CD4-positive, alpha-beta T cell (primary cell): ENCODE data around the gene TPRG1L. TPM values are rescaled to one million over a fixed set of nuclear protein-coding genes. Genes with fewer than 3 reads are reported as not detected.

ENCODE experiments used
- ATAC-seq: fragments of 200-7000 bp; cut with Tn5 transposase; one replicate; pipeline ENCODE4 v1.10.0; 2022; ENCODE audit warnings: mild to moderate bottlenecking; ENCODE audit not compliant: poor library complexity
- CTCF ChIA-PET: fragments of 350-600 bp; sonication (Branson Sonifier 250); formaldehyde crosslinking; loops from one replicate; lab custom pipeline; 2021; ENCODE audit warnings: antibody characterized with exemption, inconsistent platforms; lab: Charles Lee
- POLR2A ChIA-PET: fragments of 350-600 bp; sonication (Branson Sonifier 250); formaldehyde crosslinking; loops from one replicate; lab custom pipeline; 2021; ENCODE audit warnings: antibody characterized with exemption, inconsistent platforms; lab: Charles Lee
- DNase-seq, 14 experiments: peaks; one replicate each; pipeline ENCODE4 v3.0.0-alpha.2; 2013 to 2020; ENCODE audit warnings: mixed read lengths in 2 of 14
- H3K27ac ChIP-seq, 2 donors: one replicate each; pipeline versions ENCODE4 v1.5.1 to v1.7.0; 2013; ENCODE audit warnings: low read length in 2 of 2, low read depth in 1 of 2, mild to moderate bottlenecking in 1 of 2
- H3K27me3 ChIP-seq, 2 experiments: 1 replicate in 1 of 2; 2 replicates in 1 of 2; pipeline versions ENCODE4 v1.6.1 to v1.7.0; 2013; ENCODE audit warnings: low read length in 2 of 2, control low read depth in 1 of 2, mild to moderate bottlenecking in 1 of 2, moderate library complexity in 1 of 2; ENCODE audit not compliant: insufficient read depth in 2 of 2, control insufficient read depth in 1 of 2
- H3K36me3 ChIP-seq: one replicate; pipeline ENCODE4 v1.6.1; 2013; ENCODE audit warnings: low read length, control low read depth; ENCODE audit not compliant: insufficient read depth
- H3K4me1 ChIP-seq: one replicate; pipeline ENCODE4 v1.6.1; 2013; ENCODE audit warnings: low read length, control low read depth; ENCODE audit not compliant: insufficient read depth
- H3K4me3 ChIP-seq: one replicate; pipeline ENCODE4 v1.5.1; 2013; ENCODE audit warnings: mild to moderate bottlenecking, low read length, moderate library complexity
- H3K9me3 ChIP-seq, 2 experiments: 1 replicate in 1 of 2; 2 replicates in 1 of 2; pipeline versions ENCODE4 v1.6.1 to v1.7.0; 2013; ENCODE audit warnings: low read length in 2 of 2, mild to moderate bottlenecking in 2 of 2, control low read depth in 1 of 2, moderate library complexity in 1 of 2; ENCODE audit not compliant: control insufficient read depth in 1 of 2, insufficient read depth in 1 of 2
- H3K27ac Mint-ChIP-seq: one replicate; pipeline ENCODE4 v1.8.0; 2020; ENCODE audit warnings: mixed read lengths
- H3K27me3 Mint-ChIP-seq: one replicate; pipeline ENCODE4 v1.8.0; 2021; ENCODE audit warnings: mixed read lengths
- H3K36me3 Mint-ChIP-seq: one replicate; pipeline ENCODE4 v1.8.0; 2021; ENCODE audit warnings: low read depth, mixed read lengths
- H3K4me1 Mint-ChIP-seq: one replicate; pipeline ENCODE4 v1.8.0; 2021; ENCODE audit warnings: low read depth, mixed read lengths
- H3K4me3 Mint-ChIP-seq: one replicate; pipeline ENCODE4 v1.8.0; 2020; ENCODE audit warnings: mild to moderate bottlenecking, mixed read lengths
- H3K9me3 Mint-ChIP-seq: one replicate; pipeline ENCODE4 v1.8.0; 2020; ENCODE audit warnings: mixed read lengths
- CTCF ChIP-seq: fragments of 200-600 bp; IDR thresholded peaks from one replicate; pipeline ENCODE4 v1.8.0; 2022; ENCODE audit warnings: antibody characterized with exemption, mild to moderate bottlenecking
- intact Hi-C, 2 experiments: fragments of 100-400 bp; cut with DNase I in 1 of 2; cut with micrococcal nuclease in 1 of 2; formaldehyde crosslinking; loops; one replicate each; pipeline versions ENCODE4 v1.15.1 to v1.9.0; 2023 to 2025; cut with DNase I, micrococcal nuclease
- total RNA-seq, 174 experiments: library from RNA in 2 of 174; stranded (reverse) in 2 of 174; gene quantifications; one replicate each; pipeline ENCODE4 v1.2.3 and lab custom pipeline; 2021 to 2026

The TPRG1L gene
- total RNA-seq, 2 experiments from 2014 or later: 46.5 to 48.3 TPM

- H3K27me3 ChIP-seq: peaks cover 0 to 2% of the 10 kb centered on the region in 2 experiments
- peaks cover 0 to 8% of the 10 kb centered on the region in 2 experiments for H3K9me3 ChIP-seq
- Mint-ChIP-seq H3K9me3 (no peaks in the 10 kb centered on the region), H3K27me3 (no peaks in the 10 kb centered on the region), H3K27ac (no peak overlapping the region), H3K4me3 (no peak overlapping the region), H3K36me3 (no peaks in the 10 kb centered on the region), H3K4me1 (peaks cover 3% of the 10 kb centered on the region)
- H3K4me3 ChIP-seq: no peak overlapping the region
- no peak overlapping the region for H3K27ac ChIP-seq
- DNase-seq (no peak), ATAC-seq (no peak)
- ChIA-PET CTCF (no interaction called here), POLR2A (no interaction called here)
- H3K36me3 ChIP-seq: no peaks in the 10 kb centered on the region
- intact Hi-C loops: no loop called here
- peaks cover 18% of the 10 kb centered on the region for H3K4me1 ChIP-seq
- no peak for TF ChIP-seq CTCF
Observed at GRCh38 chr1:3603156-3603555, 21.7 kb upstream of the TPRG1L start.

- DNase-seq (no peak), ATAC-seq (no peak)
- no peaks in the 10 kb centered on the region for H3K36me3 Mint-ChIP-seq
- Histone ChIP-seq H3K27ac (no peak overlapping the region), H3K9me3 (peaks cover 0 to 9% of the 10 kb centered on the region in 2 experiments), H3K36me3 (no peaks in the 10 kb centered on the region), H3K27me3 (peaks cover under 1 to 5% of the 10 kb centered on the region in 2 experiments), H3K4me3 (no peak overlapping the region), H3K4me1 (peaks cover 12% of the 10 kb centered on the region)
- H3K4me3 Mint-ChIP-seq: no peak overlapping the region
- ChIA-PET CTCF (no interaction called here), POLR2A (no interaction called here)
- H3K4me1 Mint-ChIP-seq: no peaks in the 10 kb centered on the region
- H3K9me3 Mint-ChIP-seq: no peaks in the 10 kb centered on the region
- no peak for TF ChIP-seq CTCF
- intact Hi-C loops: no loop called here
- H3K27ac Mint-ChIP-seq: no peak overlapping the region
- H3K27me3 Mint-ChIP-seq: no peaks in the 10 kb centered on the region
Observed at GRCh38 chr1:3603571-3604467, 21.0 kb upstream of the TPRG1L start.

- ChIA-PET CTCF (no interaction called here), POLR2A (no interaction called here)
- H3K27ac ChIP-seq: no peak overlapping the region
- no peak for DNase-seq
- Mint-ChIP-seq H3K27me3 (peaks cover 4% of the 10 kb centered on the region), H3K27ac (no peak overlapping the region), H3K4me1 (no peaks in the 10 kb centered on the region), H3K9me3 (no peaks in the 10 kb centered on the region), H3K4me3 (no peak overlapping the region), H3K36me3 (no peaks in the 10 kb centered on the region)
- no peak overlapping the region for H3K4me3 ChIP-seq
- H3K9me3 ChIP-seq: peaks cover 0 to 13% of the 10 kb centered on the region in 2 experiments
- intact Hi-C loops: no loop called here
- no peak for TF ChIP-seq CTCF
- no peaks in the 10 kb centered on the region for H3K36me3 ChIP-seq
- no peak for ATAC-seq
- peaks cover 6% of the 10 kb centered on the region for H3K4me1 ChIP-seq
- peaks cover 4 to 12% of the 10 kb centered on the region in 2 experiments for H3K27me3 ChIP-seq
Observed at GRCh38 chr1:3604468-3604974, 20.3 kb upstream of the TPRG1L start.
